GM18868 (cell line): ENCODE measurements around the gene SVIL.
"Not testable (repeated sequence)": the region's sequence is repeated elsewhere in the genome, so short reads cannot be mapped to it uniquely, and the experiment has no call there.

Source experiments
- ATAC-seq: cut with Tn5 transposase; IDR thresholded peaks from one replicate; pipeline ENCODE4 v1.9.1; 2021; ENCODE audit warnings: mild to moderate bottlenecking, moderate library complexity; ENCODE audit not compliant: unreplicated experiment

The SVIL gene

GRCh38 chr10:29607576-29607975, 27.2 kb downstream of the SVIL start:
- ATAC-seq, result no peak

- not testable (repeated sequence) for ATAC-seq
Observed at GRCh38 chr10:29606693-29607092, 28.1 kb downstream of the SVIL start.

GRCh38 chr10:29604291-29604825, 30.4 kb downstream of the SVIL start:
- no peak for ATAC-seq

- no peak for ATAC-seq
Observed at GRCh38 chr10:29603223-29603896, 31.4 kb downstream of the SVIL start.

- ATAC-seq, result no peak
Observed at GRCh38 chr10:29600821-29601220, 34.0 kb downstream of the SVIL start.

GRCh38 chr10:29600067-29600466, 34.7 kb downstream of the SVIL start:
- ATAC-seq, result no peak

- ATAC-seq, result no peak
Observed at GRCh38 chr10:29598851-29599311, 35.9 kb downstream of the SVIL start.

- no peak for ATAC-seq
Observed at GRCh38 chr10:29596826-29597225, 37.9 kb downstream of the SVIL start.

- no peak for ATAC-seq
Observed at GRCh38 chr10:29596356-29596755, 38.4 kb downstream of the SVIL start.

- ATAC-seq, result no peak
Observed at GRCh38 chr10:29595636-29596225, 39.0 kb downstream of the SVIL start.

- ATAC-seq, result no peak
Observed at GRCh38 chr10:29595146-29595545, 39.6 kb downstream of the SVIL start.

- ATAC-seq, result no peak
Observed at GRCh38 chr10:29591651-29591968, 43.2 kb downstream of the SVIL start.

- ATAC-seq, result no peak
Observed at GRCh38 chr10:29590915-29591650, 43.7 kb downstream of the SVIL start.

GRCh38 chr10:29588629-29589421, 45.9 kb downstream of the SVIL start:
- no peak for ATAC-seq

- not testable (repeated sequence) for ATAC-seq
Observed at GRCh38 chr10:29587750-29588628, 46.8 kb downstream of the SVIL start.

GRCh38 chr10:29587102-29587749, 47.5 kb downstream of the SVIL start:
- ATAC-seq, result not testable (repeated sequence)

- ATAC-seq, result no peak
Observed at GRCh38 chr10:29586509-29586908, 48.3 kb downstream of the SVIL start.

- ATAC-seq, result no peak
Observed at GRCh38 chr10:29585488-29585976, 49.2 kb downstream of the SVIL start.

GRCh38 chr10:29584436-29584835, 50.3 kb downstream of the SVIL start:
- no peak for ATAC-seq
